Measurements from ENCODE around the gene GLRX.

The GLRX gene

DNA sequence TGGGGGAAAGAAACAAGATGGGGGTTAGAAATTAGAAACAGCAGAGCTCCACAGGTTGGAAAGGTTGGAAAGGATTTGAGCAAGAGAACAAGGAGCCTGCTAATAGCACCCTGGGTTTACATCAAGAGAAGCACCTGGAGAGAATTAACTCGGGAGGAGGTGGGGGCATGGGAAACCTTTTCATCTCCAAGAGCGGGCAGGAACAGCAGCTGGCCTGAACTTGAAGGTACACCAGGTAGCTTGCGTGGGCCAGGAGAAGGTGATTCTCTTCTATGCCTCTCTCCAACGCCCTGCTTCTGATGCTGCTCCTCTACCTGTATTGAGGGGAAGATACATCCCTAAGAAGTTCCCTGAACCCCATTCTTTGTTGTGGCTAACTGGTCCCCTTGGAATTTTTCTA is 37.1 kb upstream of the GLRX start:
- TF ChIP-seq, protein P1, sequence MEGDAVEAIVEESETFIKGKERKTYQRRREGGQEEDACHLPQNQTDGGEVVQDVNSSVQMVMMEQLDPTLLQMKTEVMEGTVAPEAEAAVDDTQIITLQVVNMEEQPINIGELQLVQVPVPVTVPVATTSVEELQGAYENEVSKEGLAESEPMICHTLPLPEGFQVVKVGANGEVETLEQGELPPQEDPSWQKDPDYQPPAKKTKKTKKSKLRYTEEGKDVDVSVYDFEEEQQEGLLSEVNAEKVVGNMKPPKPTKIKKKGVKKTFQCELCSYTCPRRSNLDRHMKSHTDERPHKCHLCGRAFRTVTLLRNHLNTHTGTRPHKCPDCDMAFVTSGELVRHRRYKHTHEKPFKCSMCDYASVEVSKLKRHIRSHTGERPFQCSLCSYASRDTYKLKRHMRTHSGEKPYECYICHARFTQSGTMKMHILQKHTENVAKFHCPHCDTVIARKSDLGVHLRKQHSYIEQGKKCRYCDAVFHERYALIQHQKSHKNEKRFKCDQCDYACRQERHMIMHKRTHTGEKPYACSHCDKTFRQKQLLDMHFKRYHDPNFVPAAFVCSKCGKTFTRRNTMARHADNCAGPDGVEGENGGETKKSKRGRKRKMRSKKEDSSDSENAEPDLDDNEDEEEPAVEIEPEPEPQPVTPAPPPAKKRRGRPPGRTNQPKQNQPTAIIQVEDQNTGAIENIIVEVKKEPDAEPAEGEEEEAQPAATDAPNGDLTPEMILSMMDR (IDR thresholded peaks at IDR 0.05; ENCODE audit: low read depth, low read length, missing control alignments) = no peak
- DNase-seq (ENCODE audit: extremely low read depth, low read depth) = no peak
- H3K4me3 ChIP-seq (replicated peaks; ENCODE audit: low read depth, low read length) = no peak overlapping the region

DNA sequence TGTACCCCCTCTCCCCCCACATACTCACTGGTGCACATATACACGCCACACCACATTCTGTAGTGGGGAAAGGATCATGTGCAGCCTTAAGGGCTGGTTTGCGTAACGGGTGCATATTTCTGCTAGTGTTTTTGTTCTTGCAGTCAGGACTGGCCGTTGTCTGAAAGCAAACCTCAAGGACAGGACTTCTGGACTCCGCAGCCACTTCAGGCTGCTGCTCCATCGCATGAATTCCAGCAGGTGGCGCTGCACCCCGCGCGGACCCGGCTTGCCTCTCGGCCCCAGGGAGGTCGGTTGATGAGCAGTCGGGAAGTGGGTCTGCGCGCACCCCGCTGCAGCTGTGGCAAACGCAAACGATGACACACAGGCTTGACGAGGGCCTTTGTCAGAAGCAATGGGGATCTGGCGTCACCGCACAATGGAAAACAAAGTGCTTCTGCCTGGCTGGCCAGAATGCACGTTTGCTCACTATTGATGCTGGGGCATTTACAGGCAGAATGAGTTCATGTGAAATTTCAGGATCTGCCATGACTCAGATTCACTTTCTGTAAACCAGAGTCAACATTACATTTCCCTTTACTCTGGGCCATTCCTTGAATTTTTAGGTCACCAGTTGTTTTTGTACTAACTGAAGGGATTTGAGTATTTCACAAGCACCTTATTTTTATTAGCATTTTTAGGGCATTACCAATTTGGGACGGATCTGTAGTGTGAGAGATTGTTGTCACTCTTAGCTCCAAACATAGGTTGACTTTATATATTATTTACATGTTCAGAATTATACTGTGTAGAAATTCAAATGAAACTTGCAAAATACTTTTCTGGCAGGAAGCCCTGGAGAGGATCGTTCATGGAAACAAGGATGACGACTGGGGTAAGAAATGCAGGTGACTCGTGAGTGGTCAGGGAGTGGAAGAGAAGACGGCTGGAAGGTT is 36.4 kb upstream of the GLRX start:
- TF ChIP-seq, protein P1 (IDR thresholded peaks at IDR 0.05; ENCODE audit: low read depth, low read length, missing control alignments) = peak; percentile 95
- peak overlapping the region; percentile 26 for H3K4me3 ChIP-seq (replicated peaks; ENCODE audit: low read depth, low read length)
- DNase-seq (ENCODE audit: extremely low read depth, low read depth) = peak; percentile 85

DNA sequence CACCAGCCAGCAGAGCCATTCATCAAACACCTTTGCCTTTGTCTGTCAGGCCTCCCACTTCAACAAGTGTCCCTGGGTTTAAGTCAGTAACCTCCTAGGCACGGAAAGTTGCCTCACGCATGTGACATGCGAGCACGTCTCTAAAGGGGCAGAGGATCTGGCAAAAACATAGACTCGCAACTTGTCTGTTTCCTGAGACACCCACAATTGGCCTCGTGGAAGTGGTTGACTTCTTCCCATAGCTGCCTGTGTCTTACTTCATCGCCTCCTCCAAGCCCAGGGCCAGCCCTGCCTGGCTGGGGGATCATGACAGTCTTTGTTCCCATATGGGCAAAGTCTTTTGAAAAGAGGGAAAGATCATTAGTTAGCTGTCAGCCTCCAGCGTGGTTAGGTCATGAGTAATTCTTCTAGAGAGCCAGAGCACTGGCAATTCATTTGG is 35.5 kb upstream of the GLRX start:
- TF ChIP-seq, protein P1 (IDR thresholded peaks at IDR 0.05; ENCODE audit: low read depth, low read length, missing control alignments) = no peak
- DNase-seq (ENCODE audit: extremely low read depth, low read depth) = no peak
- H3K4me3 ChIP-seq (replicated peaks; ENCODE audit: low read depth, low read length) = no peak overlapping the region

DNA sequence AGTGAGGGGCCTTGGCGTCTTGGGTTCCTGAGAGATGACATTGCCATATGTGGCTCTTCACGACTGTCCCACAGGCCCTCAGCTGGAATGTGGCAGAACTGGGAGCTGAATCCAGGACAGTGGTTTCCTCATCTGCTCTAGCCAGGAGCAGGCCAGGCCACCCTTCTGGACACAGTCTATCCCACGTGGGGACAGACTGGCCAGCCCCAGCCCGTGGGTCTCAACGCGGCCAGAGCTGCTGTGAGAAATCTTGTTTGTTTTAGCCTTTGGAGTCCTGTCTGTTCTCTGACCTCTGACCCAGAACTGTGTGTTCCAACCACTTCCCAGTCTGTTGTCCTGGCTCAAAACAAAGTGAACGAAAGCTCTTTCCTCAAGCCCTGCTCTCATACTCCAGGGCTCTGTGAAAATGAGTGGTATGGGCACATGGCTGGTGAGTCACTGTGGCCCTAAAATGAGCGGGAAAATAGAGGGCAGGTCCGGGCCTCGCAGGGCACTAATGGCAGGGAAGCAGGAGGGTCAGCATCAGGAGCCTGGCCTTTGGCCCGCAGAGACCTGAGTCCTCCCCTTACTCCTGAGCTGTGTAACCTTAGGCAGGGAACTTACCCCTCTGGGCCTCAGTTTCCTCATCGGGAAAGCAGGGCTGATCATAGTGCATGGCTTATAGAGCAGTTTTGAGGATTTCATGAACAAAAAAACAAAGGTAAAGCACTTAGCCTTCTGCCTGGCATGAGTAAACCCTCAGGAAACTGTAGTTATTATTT is 34.8 kb upstream of the GLRX start:
- TF ChIP-seq, protein P1 (IDR thresholded peaks at IDR 0.05; ENCODE audit: low read depth, low read length, missing control alignments) = no peak
- no peak overlapping the region for H3K4me3 ChIP-seq (replicated peaks; ENCODE audit: low read depth, low read length)
- DNase-seq (ENCODE audit: extremely low read depth, low read depth) = peak; percentile 81

DNA sequence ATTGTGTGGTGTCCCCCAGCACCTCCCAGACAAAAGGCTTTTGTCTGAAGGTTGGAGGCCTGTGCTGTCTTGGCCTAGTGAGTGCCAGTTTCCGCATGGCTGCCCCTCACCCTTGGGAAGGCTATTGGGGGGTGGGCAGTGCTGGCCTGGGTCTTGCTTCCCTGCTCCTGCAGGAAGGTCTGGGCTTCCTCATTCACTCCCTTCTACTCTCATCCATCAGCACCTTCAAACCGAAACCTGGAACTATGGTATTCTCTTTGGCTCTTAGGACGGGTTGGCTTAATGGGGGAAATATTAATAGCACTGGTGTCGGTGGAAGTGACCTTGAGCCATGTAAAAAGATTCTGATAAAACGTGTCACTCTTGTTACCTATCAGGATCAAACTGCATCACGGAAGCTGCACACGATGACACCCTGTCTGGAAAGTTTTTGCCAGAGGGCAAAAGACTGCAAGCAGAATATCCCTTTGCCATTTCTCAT is 34.0 kb upstream of the GLRX start:
- TF ChIP-seq, protein P1 (IDR thresholded peaks at IDR 0.05; ENCODE audit: low read depth, low read length, missing control alignments) = no peak
- no peak overlapping the region for H3K4me3 ChIP-seq (replicated peaks; ENCODE audit: low read depth, low read length)
- no peak for DNase-seq (ENCODE audit: extremely low read depth, low read depth)

DNA sequence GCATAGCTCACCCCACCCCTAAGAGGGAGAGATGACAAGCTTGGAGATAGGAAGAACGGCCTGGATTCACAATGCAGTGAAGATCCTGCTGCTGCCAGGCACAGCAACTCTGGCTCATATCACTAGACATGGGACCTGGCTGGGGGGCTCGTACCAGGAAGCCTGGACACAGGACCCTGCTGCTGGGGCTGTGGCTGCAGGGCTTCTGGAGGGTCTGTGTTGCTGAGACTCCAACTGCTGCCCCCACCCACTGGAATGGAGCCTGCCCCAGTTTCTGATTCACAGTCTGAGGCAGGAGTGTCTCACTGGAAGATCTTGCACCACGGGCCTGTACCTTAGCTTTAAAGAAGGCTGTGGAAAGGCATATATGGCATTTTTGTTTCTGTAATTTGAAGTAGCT is 31.0 kb upstream of the GLRX start:
- H3K4me3 ChIP-seq (replicated peaks; ENCODE audit: low read depth, low read length) = no peak overlapping the region
- no peak for DNase-seq (ENCODE audit: extremely low read depth, low read depth)
- TF ChIP-seq, protein P1 (IDR thresholded peaks at IDR 0.05; ENCODE audit: low read depth, low read length, missing control alignments) = no peak
